ENCODE measurements around the gene ARID4A. TPM values are rescaled to one million over a fixed set of nuclear protein-coding genes. Genes with fewer than 3 reads are reported as not detected.
A peak's percentile ranks its signal among the peaks of the same experiment; 100 is the strongest.
"Not testable (repeated sequence)": the region's sequence is repeated elsewhere in the genome, so short reads cannot be mapped to it uniquely, and the experiment has no call there.

Gene ARID4A
- total RNA-seq, 1 donor from 2014 or later = 64.1 TPM

DNA sequence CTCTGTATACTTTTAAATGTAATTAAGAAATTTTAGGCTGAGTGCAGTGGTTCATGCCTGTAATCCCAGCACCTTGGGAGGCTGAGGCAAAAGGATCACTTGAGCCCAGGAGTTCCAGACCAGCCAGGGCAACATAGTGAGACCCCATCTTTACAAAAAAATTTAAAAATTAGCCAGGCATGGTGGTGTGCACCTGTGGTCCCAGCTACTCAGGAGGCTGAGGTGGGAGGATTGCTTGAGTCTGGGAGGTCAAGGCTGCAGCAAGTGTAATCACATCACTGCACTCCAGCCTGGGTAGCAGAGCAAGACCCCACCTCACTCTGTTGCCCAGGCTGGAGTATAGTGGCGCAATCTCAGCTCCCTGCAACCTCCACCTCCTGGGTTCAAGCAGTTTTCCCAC, 63.9 kb downstream of the ARID4A start:
- not testable (repeated sequence) for DNase-seq

- no peak for DNase-seq
Observed at GRCh38 chr14:58362798-58363412, 64.5 kb downstream of the ARID4A start.

- no peak for DNase-seq
Observed at GRCh38 chr14:58364316-58364715, 66.0 kb downstream of the ARID4A start.

DNA sequence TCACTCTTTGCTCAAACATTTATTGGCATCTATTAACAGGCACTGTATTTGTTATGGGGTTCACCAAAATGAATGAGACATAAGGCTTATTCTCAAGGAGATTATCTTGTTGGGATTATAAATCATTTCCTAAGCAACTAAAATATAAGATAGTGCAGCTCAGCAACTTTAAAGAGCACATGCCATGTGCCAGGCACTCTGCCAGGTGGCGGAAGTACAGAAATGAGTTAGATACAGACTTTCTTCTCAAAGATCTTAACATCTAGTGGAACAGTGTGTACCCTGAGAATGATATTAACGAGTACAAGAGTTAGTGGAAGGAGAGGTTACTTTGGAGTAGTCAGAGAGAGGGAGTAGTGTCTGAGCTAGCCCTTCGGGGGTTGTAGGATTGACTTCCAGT, 68.9 kb downstream of the ARID4A start:
- no peak for DNase-seq

- DNase-seq = no peak
Observed at GRCh38 chr14:58368956-58369355, 70.6 kb downstream of the ARID4A start.

GRCh38 chr14:58376791-58377190, 78.4 kb downstream of the ARID4A start:
- no peak for DNase-seq

GRCh38 chr14:58390830-58391229, 92.5 kb downstream of the ARID4A start:
- no peak for DNase-seq

DNA sequence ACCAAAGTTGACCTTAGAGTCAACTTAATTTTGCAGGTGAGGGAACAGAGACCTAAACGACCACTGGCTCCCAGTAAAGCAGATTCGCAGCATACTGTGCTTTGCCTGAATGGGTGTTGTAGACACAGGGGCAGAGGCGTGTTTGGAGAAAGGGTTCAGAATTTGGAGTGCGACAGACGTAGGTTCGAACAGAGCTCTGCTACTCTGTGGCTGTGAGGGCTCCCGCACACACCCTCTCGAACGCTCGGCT, 97.1 kb downstream of the ARID4A start:
- no peak for DNase-seq

GRCh38 chr14:58395812-58396788, 97.7 kb downstream of the ARID4A start, which contains the start of gene TOMM20L:
Gene TOMM20L, plus strand, starts transcription at chr14:58395930. Its CDS starts 28 bp downstream, at chr14:58395958.
- peak; percentile 14 for DNase-seq

DNA sequence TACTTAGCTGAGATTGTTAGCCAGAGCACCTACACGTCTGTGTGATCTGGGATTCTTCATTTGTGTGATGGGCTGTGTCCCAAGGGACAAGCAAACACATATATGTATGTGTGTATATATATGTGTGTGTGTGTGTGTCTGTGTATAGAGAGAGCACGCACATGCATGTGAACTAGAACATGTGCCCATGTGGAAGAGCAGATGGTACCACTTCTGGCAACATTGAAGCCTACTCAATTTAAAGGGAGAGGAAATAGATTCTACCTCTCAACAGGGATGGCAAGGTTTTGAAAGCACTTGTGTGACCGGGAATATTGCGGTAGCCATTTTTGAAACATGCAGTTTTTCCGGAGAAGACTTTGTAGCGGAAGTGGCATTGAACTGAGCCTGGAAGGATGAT, 98.8 kb downstream of the ARID4A start:
- no peak for DNase-seq

GRCh38 chr14:58398495-58398894, 100.1 kb downstream of the ARID4A start:
- no peak for DNase-seq

DNA sequence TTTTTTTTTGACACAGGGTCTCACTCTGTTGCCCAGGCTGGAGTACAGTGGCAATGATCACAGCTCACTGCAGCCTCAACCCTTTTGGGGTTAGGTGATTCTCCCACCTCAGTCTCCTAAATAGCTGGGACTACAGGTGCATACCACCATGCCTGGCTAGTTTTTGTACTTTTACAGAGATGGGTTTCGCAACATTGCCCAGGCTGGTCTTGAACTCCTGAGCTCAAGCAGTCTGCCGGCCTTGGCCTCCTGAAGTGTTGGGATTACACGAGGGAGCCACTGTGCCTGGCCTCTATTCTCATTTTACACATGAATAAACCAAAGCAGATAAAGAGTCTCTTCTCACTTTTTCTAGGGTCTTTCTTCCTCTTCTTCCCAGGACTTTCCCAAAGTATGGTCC, 100.5 kb downstream of the ARID4A start:
- no peak for DNase-seq

- DNase-seq = no peak
Observed at GRCh38 chr14:58401587-58401986, 103.2 kb downstream of the ARID4A start.

- no peak for DNase-seq
Observed at GRCh38 chr14:58408681-58409215, 110.4 kb downstream of the ARID4A start.

- no peak for DNase-seq
Observed at GRCh38 chr14:58414845-58415244, 116.5 kb downstream of the ARID4A start.

DNA sequence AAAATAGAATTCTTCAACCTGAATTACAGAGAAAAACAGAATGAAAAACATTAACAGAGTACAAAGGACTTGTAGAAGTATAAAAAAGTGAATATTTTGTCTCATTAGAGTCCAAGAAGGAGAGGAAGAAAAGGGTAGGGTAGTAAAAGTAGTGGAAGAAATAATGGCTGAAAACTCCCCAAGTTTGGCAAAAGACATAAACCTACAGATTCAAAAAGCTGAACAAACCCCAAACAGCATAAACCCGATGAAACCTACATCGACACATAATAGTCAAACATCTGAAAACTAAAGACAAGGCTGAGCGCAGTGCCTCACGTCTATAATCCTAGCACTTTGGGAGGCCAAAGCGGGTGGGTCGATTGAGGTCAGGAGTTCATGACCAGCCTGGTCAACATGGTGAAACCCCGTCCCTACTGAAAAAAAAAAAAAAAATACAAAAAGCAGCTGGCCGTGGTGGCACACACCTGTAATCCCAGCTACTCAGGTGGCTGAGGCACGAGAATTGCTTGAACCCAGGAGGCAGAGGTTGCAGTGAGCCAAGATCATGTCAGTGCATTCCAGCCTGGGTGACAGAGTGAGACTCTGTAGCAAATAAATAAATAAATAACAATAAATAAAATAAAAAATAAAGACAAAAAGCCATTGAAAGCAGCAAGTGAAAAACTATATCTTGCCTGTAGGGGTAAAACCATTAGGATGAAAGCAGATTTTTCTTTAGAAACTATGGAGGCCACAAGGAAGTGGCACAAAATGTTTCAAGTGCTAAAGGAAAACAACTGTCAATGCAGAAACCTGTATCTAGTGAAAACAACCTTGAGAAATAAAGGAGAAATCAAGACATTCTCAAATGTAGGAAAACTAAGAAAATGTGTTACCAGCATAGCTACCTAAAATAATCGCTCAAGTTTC, 117.5 kb downstream of the ARID4A start:
- no peak for DNase-seq

DNA sequence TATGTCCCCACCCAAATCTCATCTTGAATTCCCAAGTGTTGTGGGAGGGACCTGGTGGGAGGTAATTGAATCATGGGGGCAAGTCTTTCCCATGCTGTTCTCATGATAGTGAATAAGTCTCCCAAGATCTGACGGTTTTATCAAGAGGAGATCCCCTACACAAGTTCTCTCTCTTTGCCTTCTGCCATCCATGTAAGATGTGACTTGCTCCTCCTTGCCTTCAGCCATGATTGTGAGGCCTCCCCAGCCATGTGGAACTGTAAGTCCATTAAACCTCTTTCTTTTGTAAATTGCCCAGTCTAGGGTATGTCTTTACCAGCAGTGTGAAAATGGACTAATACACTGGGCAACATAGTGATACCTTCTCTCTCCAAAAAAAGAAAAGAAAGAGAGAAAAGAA, 118.6 kb downstream of the ARID4A start:
- DNase-seq = not testable (repeated sequence)

Small RNA genes within 50 kb of the gene (small RNA-seq; reads per million reads assigned to genes)
- not detected for gene RNU6-341P

Other genes with a start within 250 kb of the ARID4A start
- 99.4 TPM for gene ARMH4, start 146.3 kb upstream of the ARID4A start, total RNA-seq
- 144 TPM for gene ACTR10, start 98.4 kb upstream of the ARID4A start, total RNA-seq
- gene PSMA3, start 53.7 kb upstream of the ARID4A start, total RNA-seq = 42.9 TPM
- not detected for gene TOMM20L, start 97.4 kb downstream of the ARID4A start, total RNA-seq
- gene TIMM9, start 129.0 kb downstream of the ARID4A start, total RNA-seq = 23.6 TPM
- 26.7 TPM for gene KIAA0586, start 129.2 kb downstream of the ARID4A start, total RNA-seq

Data from occipital lobe (tissue), 3 donors.